Gastroesophageal sphincter (tissue), 3 donors: Measurements from ENCODE around the gene CCDC3.
A peak's percentile ranks its signal among the peaks of the same experiment; 100 is the strongest.

ENCODE experiments used
- EP300 ChIP-seq: sonication (generic); formaldehyde crosslinking; IDR thresholded peaks from one replicate; pipeline ENCODE4 v1.6.1; 2017; ENCODE audit warnings: antibody characterized with exemption, mild to moderate bottlenecking
- POLR2A ChIP-seq, 2 donors: fragments of 450-650 bp; IDR thresholded peaks; one replicate each; pipeline ENCODE4 v1.6.1; 2017; ENCODE audit warnings: antibody characterized with exemption in 2 of 2, mild to moderate bottlenecking in 2 of 2, moderate library complexity in 1 of 2
- POLR2AphosphoS5 ChIP-seq: sonication (generic); formaldehyde crosslinking; IDR thresholded peaks from one replicate; pipeline ENCODE4 v1.6.1; 2017; ENCODE audit warnings: antibody characterized with exemption
- TF ChIP-seq, protein P1 (sequence below), 4 experiments: fragments of 200-600 bp in 2 of 4; fragments of 450-650 bp in 2 of 4; sonication (generic) in 1 of 4; IDR thresholded peaks; one replicate each; pipeline ENCODE4 v1.5.1; 2017 to 2019; ENCODE audit warnings: antibody characterized with exemption in 4 of 4, mild to moderate bottlenecking in 2 of 4, moderate library complexity in 2 of 4

DNA sequence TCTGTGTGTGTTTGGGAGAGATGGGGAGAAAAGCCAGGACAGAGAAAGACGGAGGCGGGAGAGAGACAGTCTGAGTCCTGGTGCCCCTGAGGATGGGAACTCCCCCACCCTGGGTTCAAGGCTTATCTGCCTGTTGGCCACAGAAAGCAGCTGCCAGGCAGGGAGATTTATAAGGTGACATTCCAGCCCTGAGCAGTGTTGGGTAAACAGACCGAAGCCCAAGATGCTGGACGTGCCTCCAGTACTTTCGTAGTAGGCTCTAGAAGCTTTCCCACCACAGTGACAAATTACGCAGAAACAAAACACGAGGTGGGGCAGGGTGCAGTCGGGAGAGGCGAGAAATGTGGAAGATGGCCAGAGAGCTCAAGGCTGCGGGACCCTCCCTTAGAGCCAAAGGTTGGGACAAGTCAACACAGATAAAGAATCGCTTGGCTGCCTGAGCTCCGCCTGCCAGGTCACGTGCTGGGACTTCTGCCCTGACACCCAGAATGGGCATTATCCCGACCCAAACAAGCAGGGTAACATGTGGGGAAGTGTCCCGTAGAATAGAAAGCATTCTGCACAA, 41.1 kb downstream of the CCDC3 start:
- TF ChIP-seq POLR2AphosphoS5 (peak; percentile 41), EP300 (no peak), POLR2A (IDR thresholded peaks at IDR 0.05) (no peak)
- TF ChIP-seq, protein P1, sequence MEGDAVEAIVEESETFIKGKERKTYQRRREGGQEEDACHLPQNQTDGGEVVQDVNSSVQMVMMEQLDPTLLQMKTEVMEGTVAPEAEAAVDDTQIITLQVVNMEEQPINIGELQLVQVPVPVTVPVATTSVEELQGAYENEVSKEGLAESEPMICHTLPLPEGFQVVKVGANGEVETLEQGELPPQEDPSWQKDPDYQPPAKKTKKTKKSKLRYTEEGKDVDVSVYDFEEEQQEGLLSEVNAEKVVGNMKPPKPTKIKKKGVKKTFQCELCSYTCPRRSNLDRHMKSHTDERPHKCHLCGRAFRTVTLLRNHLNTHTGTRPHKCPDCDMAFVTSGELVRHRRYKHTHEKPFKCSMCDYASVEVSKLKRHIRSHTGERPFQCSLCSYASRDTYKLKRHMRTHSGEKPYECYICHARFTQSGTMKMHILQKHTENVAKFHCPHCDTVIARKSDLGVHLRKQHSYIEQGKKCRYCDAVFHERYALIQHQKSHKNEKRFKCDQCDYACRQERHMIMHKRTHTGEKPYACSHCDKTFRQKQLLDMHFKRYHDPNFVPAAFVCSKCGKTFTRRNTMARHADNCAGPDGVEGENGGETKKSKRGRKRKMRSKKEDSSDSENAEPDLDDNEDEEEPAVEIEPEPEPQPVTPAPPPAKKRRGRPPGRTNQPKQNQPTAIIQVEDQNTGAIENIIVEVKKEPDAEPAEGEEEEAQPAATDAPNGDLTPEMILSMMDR (IDR thresholded peaks at IDR 0.05) = no peak
